Right kidney (tissue), 1 donor: ENCODE results near the gene GGT6.

Source experiments
- DNase-seq: peaks from one replicate; pipeline ENCODE4 v3.0.0-alpha.2; 2016

The GGT6 gene

GRCh38 chr17:4520894-4521600 lies 39.3 kb downstream of the GGT6 start:
- no peak for DNase-seq

- no peak for DNase-seq
Measured at GRCh38 chr17:4520060-4520893, 40.1 kb downstream of the GGT6 start.

DNA sequence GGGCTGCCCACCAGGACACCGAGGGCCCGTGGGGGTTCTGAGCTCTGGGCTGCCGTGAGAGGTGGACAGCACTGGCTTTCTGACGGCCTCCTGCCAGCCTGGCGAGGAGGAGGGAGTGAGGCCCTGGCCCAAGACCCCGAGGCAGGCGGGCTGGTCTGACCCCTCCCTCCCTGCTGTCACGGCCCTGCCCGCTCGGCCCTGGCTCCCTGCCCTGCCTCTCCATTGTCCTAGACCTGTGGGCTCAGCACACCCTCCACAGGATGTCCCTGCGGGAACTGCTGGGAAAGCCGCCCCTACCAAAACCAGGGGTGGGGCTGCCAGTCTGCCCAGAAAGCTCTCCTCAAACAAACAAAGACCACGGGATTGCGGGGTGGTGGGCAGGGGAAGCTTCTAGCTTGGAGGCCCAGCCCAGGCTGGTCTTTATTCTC lies 41.0 kb downstream of the GGT6 start:
- DNase-seq = no peak

GRCh38 chr17:4518901-4519300 lies 41.5 kb downstream of the GGT6 start:
- DNase-seq = no peak

- DNase-seq = no peak
Measured at GRCh38 chr17:4516735-4517134, 43.6 kb downstream of the GGT6 start.

GRCh38 chr17:4515501-4515900 lies 44.9 kb downstream of the GGT6 start:
- no peak for DNase-seq

DNA sequence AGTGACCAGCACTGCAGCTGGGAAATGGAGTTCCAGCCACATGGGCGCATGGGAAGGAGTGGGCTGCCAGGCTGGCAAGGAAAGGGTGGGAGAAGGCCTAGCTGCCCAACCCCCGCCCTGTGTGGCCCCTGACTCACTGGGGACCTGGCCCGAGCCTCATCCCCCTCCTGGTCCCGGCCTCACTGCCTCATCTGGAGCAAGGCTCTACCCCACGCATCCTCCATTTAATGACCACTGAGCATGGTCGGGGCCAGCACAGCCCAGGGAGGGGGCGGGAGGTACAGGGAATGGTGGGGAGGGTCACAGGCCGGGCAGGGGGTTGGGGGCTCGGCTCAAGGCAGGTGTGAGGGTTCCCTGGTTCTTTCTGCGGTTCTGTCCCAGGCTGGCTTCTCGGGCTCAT lies 45.6 kb downstream of the GGT6 start:
- DNase-seq = no peak

DNA sequence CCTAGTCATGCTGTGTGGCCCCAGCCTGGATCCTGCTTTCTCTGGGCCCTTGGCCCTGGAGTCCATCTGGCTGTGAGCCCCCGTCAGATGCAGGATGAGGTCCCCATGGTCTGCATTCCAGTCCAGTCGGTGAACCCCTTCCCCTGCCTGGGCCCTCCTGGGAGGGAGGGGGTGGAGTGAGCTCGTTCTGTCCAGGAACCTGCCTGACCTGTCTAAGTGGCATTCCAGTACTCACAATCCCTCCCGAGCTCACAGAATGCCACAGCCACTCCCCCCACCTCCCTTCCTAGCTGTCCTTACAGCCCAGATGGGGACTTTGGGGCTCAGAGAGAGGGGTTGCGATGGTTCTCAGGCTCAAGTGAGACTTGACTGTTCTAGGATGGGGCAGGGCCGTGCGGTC lies 46.2 kb downstream of the GGT6 start:
- peak; percentile 49 for DNase-seq

DNA sequence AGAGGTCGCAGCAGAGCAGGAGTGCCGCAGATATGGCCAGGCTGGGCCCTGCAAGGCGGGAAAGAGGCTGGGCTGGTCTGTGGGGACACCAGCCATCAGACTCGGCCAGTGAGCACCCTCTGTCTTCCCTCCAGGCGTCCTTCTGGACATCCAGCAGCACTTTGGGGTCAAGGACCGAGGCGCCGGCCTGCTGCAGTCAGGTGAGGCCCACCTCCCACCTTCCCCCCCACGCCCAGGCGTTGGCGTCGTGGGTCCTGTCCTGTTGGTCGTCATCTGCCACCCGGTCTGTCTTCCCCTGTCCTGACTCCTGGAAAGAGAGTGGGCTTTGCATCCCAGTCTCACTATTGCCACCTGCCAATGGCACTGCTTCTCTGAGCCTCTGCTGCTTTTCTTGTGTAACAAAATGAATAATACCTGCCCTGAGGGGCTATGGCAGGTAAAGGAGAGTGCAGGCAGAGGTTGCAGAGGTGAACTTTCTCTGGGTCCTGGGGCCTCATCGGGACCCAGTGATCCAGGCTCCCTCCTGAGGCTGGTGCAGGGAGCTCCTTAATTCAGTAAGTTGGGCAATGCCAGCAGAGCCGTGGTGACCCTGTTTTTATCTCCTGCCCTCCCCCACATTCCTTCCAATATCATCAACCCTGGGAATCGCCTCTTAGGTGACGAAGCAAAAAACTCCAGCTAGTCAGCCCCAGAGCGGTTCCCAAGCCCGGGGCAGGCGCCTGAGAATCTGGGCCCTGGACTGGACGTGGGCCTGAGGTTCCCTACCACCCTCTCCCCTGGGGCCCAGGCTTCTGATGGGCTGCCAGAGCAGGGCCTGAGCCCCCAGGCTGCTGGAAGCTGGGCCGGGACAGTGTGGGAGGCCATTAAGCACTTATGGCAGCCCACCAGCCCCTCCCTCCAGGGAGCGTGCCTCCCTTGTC lies 47.0 kb downstream of the GGT6 start:
- DNase-seq = peak; percentile 51

- peak; percentile 7 for DNase-seq
Measured at GRCh38 chr17:4512156-4513112, 47.9 kb downstream of the GGT6 start.

- DNase-seq = no peak
Measured at GRCh38 chr17:4511199-4511932, 49.0 kb downstream of the GGT6 start.

DNA sequence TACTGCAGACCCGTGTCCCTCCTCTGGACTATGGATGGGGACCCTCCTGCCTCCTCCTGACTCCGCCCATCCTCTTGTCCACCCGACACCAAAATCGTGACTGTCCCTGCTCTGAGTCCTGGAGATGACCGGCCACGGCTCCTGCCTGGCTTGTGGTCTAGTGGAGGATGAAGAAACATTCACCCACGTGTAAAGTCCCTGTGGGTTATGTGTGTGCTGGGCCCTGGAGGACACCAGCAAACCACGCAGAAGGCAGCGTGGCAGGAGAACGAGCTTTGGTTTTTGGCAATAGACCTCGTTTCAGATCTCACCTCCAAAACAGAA lies 49.8 kb downstream of the GGT6 start:
- no peak for DNase-seq

DNA sequence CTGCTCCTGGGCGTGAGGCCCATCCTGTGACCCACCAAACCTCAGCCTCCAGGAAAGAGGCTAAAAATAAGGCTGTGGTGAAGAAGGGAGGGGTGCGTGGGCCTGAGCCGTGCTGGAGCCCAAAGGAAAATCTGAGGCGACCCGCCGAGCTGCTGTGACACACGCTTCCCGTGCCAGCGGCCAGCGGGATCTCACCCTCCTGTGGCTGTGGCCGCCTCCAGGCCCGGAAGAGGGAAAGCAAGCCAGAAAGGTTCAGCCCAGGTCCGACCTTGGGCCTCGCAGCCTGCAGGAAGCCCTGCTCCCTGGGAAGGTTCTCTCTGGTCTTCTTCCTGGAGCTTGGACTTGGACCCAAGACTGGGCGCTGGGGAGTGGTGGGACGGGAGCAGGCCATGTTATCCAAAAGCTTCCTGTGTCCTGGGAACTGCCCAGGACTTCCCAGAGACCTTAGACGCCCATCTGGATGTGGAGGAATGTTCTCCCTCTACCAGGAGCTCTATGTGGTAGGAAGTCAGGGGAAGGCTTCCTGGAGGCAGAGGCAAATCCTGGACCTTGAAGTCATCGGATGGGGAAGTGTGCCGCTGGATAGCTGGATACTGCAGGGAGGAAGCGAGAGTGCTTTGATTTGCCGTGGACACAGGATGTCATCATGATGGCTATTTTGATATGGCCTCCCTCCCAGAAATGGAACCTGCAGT lies 50.3 kb downstream of the GGT6 start:
- no peak for DNase-seq

GRCh38 chr17:4509401-4509800 lies 51.0 kb downstream of the GGT6 start:
- DNase-seq = no peak

GRCh38 chr17:4508207-4508606 lies 52.2 kb downstream of the GGT6 start:
- no peak for DNase-seq

DNA sequence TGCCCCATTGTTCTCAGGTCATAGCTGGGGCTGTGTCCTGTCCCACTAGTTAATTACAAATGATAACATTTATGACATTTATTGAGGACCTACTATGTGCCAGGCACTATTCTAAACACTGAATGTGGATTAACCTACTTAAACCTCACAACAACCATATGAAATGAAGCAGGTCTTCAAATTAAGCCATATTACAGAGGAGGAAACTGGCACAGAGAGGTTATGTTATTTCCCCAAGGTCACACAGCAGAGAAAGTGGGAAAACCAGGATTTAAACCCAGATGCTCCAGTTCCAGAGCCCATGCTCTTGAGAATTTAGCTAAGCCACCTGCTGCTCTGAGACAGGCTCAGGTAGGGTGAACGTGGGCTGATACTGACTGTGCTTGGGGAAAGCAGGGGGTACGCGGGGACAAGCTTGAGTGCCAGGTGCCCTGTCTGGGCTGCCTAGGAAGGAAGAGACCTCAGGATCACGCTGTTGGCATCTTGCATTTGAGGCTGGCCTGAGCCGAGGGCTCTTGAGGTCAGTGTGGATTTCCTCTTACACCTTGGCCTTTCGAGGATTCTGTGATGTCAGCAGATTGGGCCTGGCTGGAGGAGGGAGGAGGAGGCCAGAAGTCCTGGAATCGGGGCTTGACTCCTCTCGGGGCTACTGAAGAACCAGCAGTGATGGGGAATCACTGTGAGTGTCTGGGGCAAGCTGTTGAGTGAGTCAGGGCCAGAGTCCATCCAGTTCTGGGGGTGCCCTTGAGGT lies 52.8 kb downstream of the GGT6 start:
- DNase-seq = no peak
